SU-DHL-6 (cell line): ENCODE data around the gene LRRK1.

ENCODE experiments used
- H2AFZ ChIP-seq: fragments of 200-600 bp; sonication (generic); 2 replicates; pipeline ENCODE4 v1.6.1; 2014; ENCODE audit warnings: low read depth, mild to moderate bottlenecking, moderate library complexity, mixed read lengths, antibody characterized with exemption, low read length; ENCODE audit not compliant: severe bottlenecking
- H3F3A ChIP-seq: fragments of 200-600 bp; shearing (Covaris generic); 2 replicates; pipeline ENCODE4 v1.6.0; 2016; ENCODE audit warnings: antibody characterized with exemption, mild to moderate bottlenecking; ENCODE audit not compliant: insufficient read depth
- H3K27ac ChIP-seq: fragments of 200-600 bp; sonication (generic); 2 replicates; pipeline ENCODE4 v1.5.1; 2016; ENCODE audit warnings: low read depth, mild to moderate bottlenecking, low read length, moderate library complexity, mixed read lengths
- H3K27me3 ChIP-seq: fragments of 200-600 bp; sonication (generic), shearing (Covaris generic); 2 replicates; pipeline ENCODE4 v1.6.0; 2014; ENCODE audit warnings: mild to moderate bottlenecking, low read length
- H3K36me3 ChIP-seq: fragments of 200-600 bp; sonication (generic); 2 replicates; pipeline ENCODE4 v1.6.1; 2014; ENCODE audit warnings: mild to moderate bottlenecking, low read length, mixed read lengths
- H3K4me2 ChIP-seq: fragments of 300-600, 200-600 bp; shearing (Covaris generic), sonication (generic); 2 replicates; pipeline ENCODE4 v1.6.0; 2014; ENCODE audit warnings: low read length, low read depth, mild to moderate bottlenecking; ENCODE audit not compliant: poor library complexity, severe bottlenecking
- H3K4me3 ChIP-seq: fragments of 200-600 bp; sonication (generic); 2 replicates; pipeline ENCODE4 v1.5.1; 2014; ENCODE audit warnings: antibody characterized with exemption, low read length, mild to moderate bottlenecking, mixed read lengths; ENCODE audit not compliant: insufficient read depth, poor library complexity, severe bottlenecking
- H3K79me2 ChIP-seq: fragments of 200-600 bp; sonication (generic); 2 replicates; pipeline ENCODE4 v1.6.1; 2014; ENCODE audit warnings: mild to moderate bottlenecking, low read length, moderate library complexity; ENCODE audit not compliant: insufficient read depth
- H3K9ac ChIP-seq: fragments of 200-600 bp; sonication (generic); 2 replicates; pipeline ENCODE4 v1.7.0; 2014; ENCODE audit warnings: mild to moderate bottlenecking, low read length
- H3K9me2 ChIP-seq: fragments of 200-600 bp; sonication (generic); replicated peaks from 2 replicates; pipeline ENCODE4 v1.6.1; 2014; ENCODE audit warnings: low read length; ENCODE audit not compliant: insufficient read depth
- H3K9me3 ChIP-seq: fragments of 200-600 bp; sonication (generic); 2 replicates; pipeline ENCODE4 v1.6.1; 2014; ENCODE audit warnings: low read length, mixed read lengths; ENCODE audit not compliant: insufficient read depth
- H4K20me1 ChIP-seq: fragments of 200-600 bp; sonication (generic); 2 replicates; pipeline ENCODE4 v1.6.1; 2014; ENCODE audit warnings: low read depth, mild to moderate bottlenecking, antibody characterized with exemption, low read length, moderate library complexity, mixed read lengths
- EZH2phosphoT487 ChIP-seq: fragments of 200-600 bp; sonication (generic), shearing (Covaris generic); conservative IDR thresholded peaks from 2 replicates; pipeline ENCODE4 v1.6.1; 2018; ENCODE audit warnings: mild to moderate bottlenecking, antibody characterized with exemption, low read length, moderate library complexity, mixed read lengths
- TF ChIP-seq, protein P1 (sequence below): fragments of 200-600 bp; sonication (generic); IDR thresholded peaks from one replicate; pipeline ENCODE4 v1.5.1; 2017; ENCODE audit warnings: antibody characterized with exemption, mild to moderate bottlenecking, low read length, moderate library complexity; ENCODE audit not compliant: insufficient read depth, poor library complexity, severe bottlenecking

The LRRK1 gene

DNA sequence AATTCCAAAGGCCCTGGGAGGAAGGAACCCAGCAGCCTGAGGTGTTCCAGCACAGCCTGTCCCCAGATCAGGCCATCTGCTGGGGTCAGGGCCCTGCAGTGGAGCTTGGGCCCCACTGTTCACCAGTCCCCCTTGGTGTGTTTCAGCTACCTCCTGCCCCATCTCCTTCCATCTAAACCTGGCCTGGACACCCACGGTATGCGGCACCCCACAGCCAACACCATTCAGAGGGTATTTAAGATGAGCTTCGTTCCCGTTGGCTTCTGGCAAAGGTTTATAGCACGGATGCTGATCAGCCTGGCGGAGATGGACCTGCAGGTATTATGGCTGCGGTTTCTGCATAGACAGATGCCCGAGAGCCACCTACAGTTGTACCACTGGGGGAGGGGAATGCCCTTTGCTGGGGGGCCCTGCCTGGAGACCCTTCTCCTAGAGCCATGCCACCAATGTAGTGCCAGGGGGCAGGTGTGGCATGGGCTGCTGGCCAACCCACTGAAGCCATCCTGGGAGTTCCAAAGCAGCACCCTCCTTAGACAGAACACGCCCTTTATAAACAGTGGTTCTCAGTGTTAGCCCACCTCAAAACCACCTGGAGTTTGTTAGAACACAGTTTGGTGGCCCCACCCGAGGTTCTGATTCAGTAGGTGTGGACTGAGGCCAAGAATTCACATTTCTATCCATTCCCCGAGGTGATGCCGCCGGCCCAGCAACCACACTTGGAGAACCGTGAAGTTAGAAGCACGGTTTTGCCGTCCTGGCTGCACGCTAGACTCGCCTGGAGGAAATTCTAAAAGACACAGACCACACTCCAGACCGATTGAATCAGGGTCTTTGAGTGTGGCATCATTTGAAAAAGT lies 126.9 kb downstream of the LRRK1 start:
- no peak for TF ChIP-seq EZH2phosphoT487
- TF ChIP-seq, protein P1, sequence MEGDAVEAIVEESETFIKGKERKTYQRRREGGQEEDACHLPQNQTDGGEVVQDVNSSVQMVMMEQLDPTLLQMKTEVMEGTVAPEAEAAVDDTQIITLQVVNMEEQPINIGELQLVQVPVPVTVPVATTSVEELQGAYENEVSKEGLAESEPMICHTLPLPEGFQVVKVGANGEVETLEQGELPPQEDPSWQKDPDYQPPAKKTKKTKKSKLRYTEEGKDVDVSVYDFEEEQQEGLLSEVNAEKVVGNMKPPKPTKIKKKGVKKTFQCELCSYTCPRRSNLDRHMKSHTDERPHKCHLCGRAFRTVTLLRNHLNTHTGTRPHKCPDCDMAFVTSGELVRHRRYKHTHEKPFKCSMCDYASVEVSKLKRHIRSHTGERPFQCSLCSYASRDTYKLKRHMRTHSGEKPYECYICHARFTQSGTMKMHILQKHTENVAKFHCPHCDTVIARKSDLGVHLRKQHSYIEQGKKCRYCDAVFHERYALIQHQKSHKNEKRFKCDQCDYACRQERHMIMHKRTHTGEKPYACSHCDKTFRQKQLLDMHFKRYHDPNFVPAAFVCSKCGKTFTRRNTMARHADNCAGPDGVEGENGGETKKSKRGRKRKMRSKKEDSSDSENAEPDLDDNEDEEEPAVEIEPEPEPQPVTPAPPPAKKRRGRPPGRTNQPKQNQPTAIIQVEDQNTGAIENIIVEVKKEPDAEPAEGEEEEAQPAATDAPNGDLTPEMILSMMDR = no peak
- H3F3A ChIP-seq = peaks cover 6% of the 10 kb centered on the region; the same call in 1 of the 2 replicates

DNA sequence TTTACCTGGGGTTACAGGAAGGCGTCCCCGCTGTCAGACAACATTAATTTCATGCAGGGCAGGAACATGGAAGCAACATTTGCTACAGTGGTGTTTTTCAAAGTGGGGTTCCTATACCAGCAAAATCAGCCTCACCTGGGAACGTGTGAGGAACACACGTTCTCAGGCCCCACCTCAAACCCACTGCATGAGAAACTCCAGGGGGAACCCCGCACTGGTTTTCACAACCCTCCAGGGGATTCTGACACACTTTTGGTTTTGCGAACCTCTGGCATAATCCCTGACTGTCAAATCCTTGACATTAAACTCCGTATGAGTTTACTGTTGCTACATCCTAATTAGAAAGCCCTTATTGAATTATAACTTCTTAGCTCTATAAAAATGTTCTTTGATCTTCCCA lies 127.7 kb downstream of the LRRK1 start:
- Histone ChIP-seq H3F3A (no peaks in the 10 kb centered on the region), H3K79me2 (no peaks in the 10 kb centered on the region; the same call in 1 of the 2 replicates), H3K9me2 (no peaks in the 10 kb centered on the region), H3K36me3 (peaks cover 17% of the 10 kb centered on the region; the same call in 1 of the 2 replicates), H3K27ac (no peak overlapping the region), H3K4me2 (no peak overlapping the region), H2AFZ (no peak overlapping the region), H3K4me3 (no peak overlapping the region), H3K9me3 (no peaks in the 10 kb centered on the region), H3K9ac (no peak overlapping the region), H4K20me1 (peaks cover 5% of the 10 kb centered on the region; the same call in 1 of the 2 replicates), H3K27me3 (no peaks in the 10 kb centered on the region)
- TF ChIP-seq, protein P1 = no peak
- TF ChIP-seq EZH2phosphoT487 = no peak

More for the DNA sequence above, 126.9 kb downstream of the LRRK1 start:
- H3K27ac ChIP-seq = no peak overlapping the region
- no peaks in the 10 kb centered on the region for H3K27me3 ChIP-seq
- no peak overlapping the region for H3K9ac ChIP-seq
- peaks cover 11% of the 10 kb centered on the region; the same call in 1 of the 2 replicates for H4K20me1 ChIP-seq
- H3K36me3 ChIP-seq = peaks cover 25% of the 10 kb centered on the region
- no peak overlapping the region for H3K4me2 ChIP-seq
- H3K9me2 ChIP-seq = no peaks in the 10 kb centered on the region
- H3K79me2 ChIP-seq = no peaks in the 10 kb centered on the region; the same call in 1 of the 2 replicates
- no peak overlapping the region for H3K4me3 ChIP-seq
- H2AFZ ChIP-seq = no peak overlapping the region
- no peaks in the 10 kb centered on the region for H3K9me3 ChIP-seq

DNA sequence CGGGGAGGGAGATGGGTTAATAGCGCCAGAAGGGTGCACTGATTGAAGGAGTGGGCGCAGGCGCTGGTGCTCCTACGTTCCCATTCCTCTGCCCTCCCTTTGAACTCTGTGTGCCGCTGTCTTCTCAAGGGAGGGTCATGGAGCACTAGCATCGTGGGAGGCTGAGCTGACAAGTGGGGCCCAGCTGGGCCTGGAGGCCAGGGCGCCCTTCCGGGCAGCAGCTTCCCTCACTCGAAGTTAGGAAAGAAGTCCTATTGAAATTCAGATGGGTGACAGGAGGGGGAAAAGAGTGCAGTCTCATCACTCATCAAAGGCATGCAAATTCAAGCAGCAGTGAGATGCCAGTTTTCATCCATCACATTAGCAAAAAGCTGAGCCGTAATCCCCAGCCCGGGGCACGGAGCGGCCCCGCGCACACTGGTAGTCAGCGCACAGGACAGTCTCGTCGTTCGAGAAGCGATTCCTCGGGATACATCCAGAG lies 128.2 kb downstream of the LRRK1 start:
- H3F3A ChIP-seq = no peaks in the 10 kb centered on the region
- 0 out of 2 replicates have a peak, but pooled peaks cover under 1% of the 10 kb centered on the region for H4K20me1 ChIP-seq
- H3K9me3 ChIP-seq = no peaks in the 10 kb centered on the region
- no peak overlapping the region for H3K27ac ChIP-seq
- no peak overlapping the region for H3K4me3 ChIP-seq
- TF ChIP-seq, protein P1 = no peak
- TF ChIP-seq EZH2phosphoT487 = no peak
- no peaks in the 10 kb centered on the region for H3K9me2 ChIP-seq
- no peak overlapping the region for H3K9ac ChIP-seq
- H3K79me2 ChIP-seq = no peaks in the 10 kb centered on the region; the same call in 1 of the 2 replicates
- no peaks in the 10 kb centered on the region for H3K27me3 ChIP-seq
- H2AFZ ChIP-seq = no peak overlapping the region
- H3K36me3 ChIP-seq = peaks cover 12% of the 10 kb centered on the region; the same call in 1 of the 2 replicates
- H3K4me2 ChIP-seq = no peak overlapping the region
